Astrocyte of the cerebellum (primary cell): Measurements from ENCODE around the gene USH1C.

Experiments
- DNase-seq: peaks from one replicate; pipeline ENCODE4 v3.0.0-alpha.2; 2011; ENCODE audit warnings: low read depth
- H3K4me3 ChIP-seq: 2 replicates; pipeline ENCODE4 v1.5.1; 2011; ENCODE audit warnings: mild to moderate bottlenecking, low read depth, low read length, moderate library complexity
- in situ Hi-C: cut with HindIII; loops from 2 replicates; pipeline ENCODE4 v1.10.0; 2017; ENCODE audit warnings: low sequenced_read_pairs
- TF ChIP-seq, protein P1 (sequence below): IDR thresholded peaks from 2 replicates; pipeline ENCODE4 v1.5.1; 2012; ENCODE audit warnings: low read length, low read depth, moderate library complexity, mild to moderate bottlenecking; ENCODE audit errors: missing control alignments

USH1C gene

DNA sequence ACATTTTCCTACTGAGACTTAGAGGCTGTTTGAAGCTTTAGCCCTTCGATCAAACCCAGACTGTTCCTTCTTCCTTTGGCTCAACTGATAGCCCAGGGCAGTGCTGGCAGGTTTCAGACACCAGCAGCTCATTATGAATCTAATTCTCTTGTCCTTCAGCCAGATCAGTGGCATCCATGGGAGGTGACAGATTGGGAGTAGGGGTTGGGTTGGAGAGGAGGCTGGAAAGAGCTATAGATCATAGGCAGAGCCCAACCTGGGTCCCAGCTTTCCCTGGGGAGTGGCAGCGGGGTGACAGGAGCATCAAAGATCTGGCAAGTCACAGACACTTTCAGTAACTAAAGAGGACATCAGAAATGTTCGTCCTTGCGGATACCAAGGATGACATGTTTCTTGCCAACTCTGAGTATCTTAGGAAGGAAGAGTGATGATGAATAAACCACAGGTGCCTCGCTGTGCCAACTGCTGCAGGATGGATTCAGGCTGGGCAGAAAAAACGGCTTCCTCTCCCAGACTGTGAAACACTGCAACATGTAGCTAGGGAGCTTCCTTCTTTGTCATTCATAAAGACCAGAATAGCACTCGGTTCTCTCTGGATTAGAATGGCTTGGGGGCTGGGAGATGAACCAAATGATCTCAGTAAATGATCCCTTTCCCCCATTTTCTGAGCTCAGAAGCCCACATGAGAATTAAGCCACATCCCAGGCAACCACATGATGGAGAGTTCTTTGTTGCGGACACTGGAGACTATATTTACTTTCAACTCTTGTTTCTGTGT lies 86.6 kb downstream of the USH1C start:
- in situ Hi-C loops: no loop called here
- DNase-seq: no peak
- TF ChIP-seq, protein P1, sequence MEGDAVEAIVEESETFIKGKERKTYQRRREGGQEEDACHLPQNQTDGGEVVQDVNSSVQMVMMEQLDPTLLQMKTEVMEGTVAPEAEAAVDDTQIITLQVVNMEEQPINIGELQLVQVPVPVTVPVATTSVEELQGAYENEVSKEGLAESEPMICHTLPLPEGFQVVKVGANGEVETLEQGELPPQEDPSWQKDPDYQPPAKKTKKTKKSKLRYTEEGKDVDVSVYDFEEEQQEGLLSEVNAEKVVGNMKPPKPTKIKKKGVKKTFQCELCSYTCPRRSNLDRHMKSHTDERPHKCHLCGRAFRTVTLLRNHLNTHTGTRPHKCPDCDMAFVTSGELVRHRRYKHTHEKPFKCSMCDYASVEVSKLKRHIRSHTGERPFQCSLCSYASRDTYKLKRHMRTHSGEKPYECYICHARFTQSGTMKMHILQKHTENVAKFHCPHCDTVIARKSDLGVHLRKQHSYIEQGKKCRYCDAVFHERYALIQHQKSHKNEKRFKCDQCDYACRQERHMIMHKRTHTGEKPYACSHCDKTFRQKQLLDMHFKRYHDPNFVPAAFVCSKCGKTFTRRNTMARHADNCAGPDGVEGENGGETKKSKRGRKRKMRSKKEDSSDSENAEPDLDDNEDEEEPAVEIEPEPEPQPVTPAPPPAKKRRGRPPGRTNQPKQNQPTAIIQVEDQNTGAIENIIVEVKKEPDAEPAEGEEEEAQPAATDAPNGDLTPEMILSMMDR: no peak
- no peak overlapping the region for H3K4me3 ChIP-seq

DNA sequence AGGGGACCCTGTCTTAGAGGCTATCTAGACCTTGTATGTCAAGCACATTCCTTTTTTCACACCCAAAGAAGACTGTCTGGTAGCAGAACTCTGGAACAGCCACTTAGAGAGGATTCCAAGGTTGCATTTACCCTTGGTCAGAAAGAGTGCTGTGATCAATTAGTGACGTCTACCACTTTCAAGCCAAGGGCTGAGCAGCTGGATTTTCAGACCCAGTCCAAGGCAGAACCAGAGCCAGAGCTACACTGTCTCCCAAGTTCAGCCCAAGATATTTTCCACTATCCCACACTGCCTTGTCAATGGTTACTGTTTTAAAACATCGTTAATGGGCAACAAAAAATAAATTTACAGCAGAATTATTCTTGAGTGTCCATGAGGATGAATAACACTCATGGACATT lies 91.5 kb downstream of the USH1C start:
- TF ChIP-seq, protein P1: no peak
- DNase-seq: no peak
- in situ Hi-C loops: no loop called here
- no peak overlapping the region for H3K4me3 ChIP-seq

DNA sequence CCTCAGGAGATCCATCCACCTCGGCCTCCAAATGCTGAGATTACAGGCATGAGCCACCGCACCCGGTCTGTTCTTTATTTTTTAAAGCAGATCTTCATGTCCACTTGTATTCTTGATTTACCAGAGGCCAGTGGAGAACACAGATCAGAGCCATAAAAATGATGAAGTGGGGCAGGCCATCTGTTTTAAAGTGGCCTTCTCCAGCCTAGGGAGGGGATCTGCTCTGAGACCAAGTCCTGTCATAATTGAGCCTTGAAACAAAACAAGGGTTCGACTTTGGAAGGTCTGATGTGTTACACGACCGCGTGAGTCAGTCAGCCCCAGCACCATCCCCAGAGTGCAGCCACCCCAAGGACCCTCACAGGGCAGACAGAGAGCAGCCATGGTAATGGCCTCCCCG lies 95.1 kb downstream of the USH1C start:
- no peak overlapping the region for H3K4me3 ChIP-seq
- no peak for DNase-seq
- TF ChIP-seq, protein P1: no peak
- in situ Hi-C loops: no loop called here

DNA sequence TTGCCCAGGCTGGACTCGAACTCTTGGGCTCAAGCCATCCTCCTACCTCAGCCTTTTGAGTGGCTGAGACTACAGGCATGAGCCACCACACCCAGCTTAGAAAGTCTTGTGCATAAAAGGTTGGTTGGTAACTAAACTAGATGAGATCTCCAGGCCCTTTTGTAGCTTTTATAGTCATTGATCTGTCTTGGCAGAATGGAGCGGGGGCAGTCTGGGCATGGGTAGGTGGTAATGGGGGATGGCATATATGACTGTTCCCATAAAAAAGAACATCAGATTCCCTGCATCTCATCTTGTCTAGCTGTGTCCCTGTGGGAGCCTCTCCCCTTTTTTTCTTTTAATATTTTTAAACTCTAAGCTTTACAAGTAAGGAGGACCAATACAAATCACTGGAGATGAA lies 97.7 kb downstream of the USH1C start:
- DNase-seq: no peak
- no peak overlapping the region for H3K4me3 ChIP-seq
- in situ Hi-C loops: no loop called here
- TF ChIP-seq, protein P1: no peak

DNA sequence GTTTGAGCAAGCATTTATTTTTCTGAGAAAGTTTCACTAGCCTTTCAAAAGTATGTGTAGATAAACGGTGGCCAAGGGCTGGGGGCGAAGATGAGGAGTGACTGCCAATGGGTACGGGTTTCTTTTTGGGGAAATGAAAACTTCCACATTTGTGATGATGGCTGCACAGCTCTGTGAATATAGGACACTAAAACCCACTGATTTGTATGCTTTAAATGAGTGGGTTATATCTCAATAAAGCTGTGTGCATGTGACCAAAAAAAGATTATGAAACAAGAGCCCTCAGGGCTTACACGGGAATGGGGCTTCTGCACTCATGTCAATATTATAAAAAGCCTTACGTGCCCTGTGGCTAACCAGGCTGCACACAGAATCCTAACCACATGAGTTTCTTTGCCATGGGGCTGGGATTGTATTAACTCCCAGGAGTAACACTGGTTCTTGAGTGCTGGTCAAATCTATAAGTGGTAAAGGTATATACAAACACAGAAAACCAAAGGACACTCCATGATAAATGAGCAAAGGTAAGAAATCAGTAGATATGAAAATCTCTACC lies 98.9 kb downstream of the USH1C start:
- H3K4me3 ChIP-seq: no peak overlapping the region
- TF ChIP-seq, protein P1: no peak
- no peak for DNase-seq
- in situ Hi-C loops: no loop called here

DNA sequence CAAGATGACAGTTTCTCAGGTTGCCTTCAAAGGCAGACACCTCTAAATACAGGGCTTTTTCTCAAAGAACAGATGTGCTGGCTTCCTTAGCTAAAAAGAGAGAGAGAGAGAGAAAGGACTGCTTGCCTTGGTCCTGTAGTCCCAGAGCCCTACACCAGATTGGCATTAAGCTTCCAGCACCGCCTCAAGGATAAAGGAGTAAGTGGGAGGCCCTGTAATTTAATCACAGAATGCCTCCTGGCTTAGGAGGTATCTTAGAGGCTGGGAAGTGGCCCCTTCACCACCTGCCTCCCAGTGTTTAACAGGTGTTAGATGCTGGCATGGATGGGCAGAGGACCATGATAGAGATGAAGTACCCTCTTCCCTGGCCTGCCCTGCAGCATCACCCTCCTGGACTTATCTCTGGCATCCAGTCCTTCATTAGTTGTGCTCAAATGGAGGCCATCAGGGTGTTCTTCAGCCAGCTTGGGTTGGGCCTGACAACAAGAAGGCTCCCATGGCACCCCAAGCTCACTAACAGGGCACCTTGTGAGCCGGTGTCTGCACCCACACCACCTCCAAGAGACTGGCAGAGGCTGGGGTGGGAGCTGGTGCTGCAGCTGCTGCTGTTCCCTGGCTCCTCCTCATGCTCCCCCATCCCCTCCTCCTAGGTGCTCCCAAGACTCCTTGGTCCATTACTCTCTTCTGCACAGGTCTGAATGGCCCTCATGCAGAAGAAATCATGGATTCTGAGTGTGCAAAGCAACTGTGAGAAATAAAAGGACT lies 100.1 kb downstream of the USH1C start:
- H3K4me3 ChIP-seq: no peak overlapping the region
- DNase-seq: no peak
- in situ Hi-C loops: no loop called here
- TF ChIP-seq, protein P1: no peak
